Bronchial epithelial cell (primary cell): ENCODE measurements around the gene FOXO4. TPM values are rescaled to one million over a fixed set of nuclear protein-coding genes. Genes with fewer than 3 reads are reported as not detected.
A peak's percentile ranks its signal among the peaks of the same experiment; 100 is the strongest.
"Not testable (repeated sequence)": the region's sequence is repeated elsewhere in the genome, so short reads cannot be mapped to it uniquely, and the experiment has no call there.

ENCODE experiments used
- DNase-seq: peaks from one replicate; pipeline ENCODE4 v3.0.0-alpha.2; 2010; ENCODE audit warnings: low read depth
- FAIRE-seq: peaks from 2 replicates; lab custom pipeline; 2011; peaks lifted over from hg19 to GRCh38; lab: Jason Lieb, UNC
- H3K27me3 ChIP-seq: 2 replicates; pipeline ENCODE4 v1.5.1; 2011; ENCODE audit warnings: low read length; ENCODE audit not compliant: control insufficient read depth, insufficient read depth
- H3K36me3 ChIP-seq: 2 replicates; pipeline ENCODE4 v1.5.1; 2011; ENCODE audit warnings: low read length; ENCODE audit not compliant: control insufficient read depth, insufficient read depth
- H3K4me3 ChIP-seq: 2 replicates; pipeline ENCODE4 v1.5.1; 2011; ENCODE audit warnings: mild to moderate bottlenecking, low read depth, low read length, control low read depth
- total RNA-seq: library from RNA; depleted of rRNA; stranded (reverse); fragments of >200 nt; gene quantifications from 2 replicates; pipeline ENCODE4 v1.2.1, GENCODE V29; 2014
- TF ChIP-seq, protein P1 (sequence below): IDR thresholded peaks from 2 replicates; pipeline ENCODE4 v1.5.1; 2011; ENCODE audit warnings: mild to moderate bottlenecking, moderate library complexity, low read length, control low read depth, inconsistent platforms; ENCODE audit not compliant: insufficient read depth, severe bottlenecking

Gene FOXO4
- total RNA-seq = 3.2 and 6.8 TPM in 2 replicates

GRCh38 chrX:71095555-71095980 is at the start of gene FOXO4:
Gene FOXO4, plus strand, starts transcription at chrX:71095851. Its CDS starts 678 bp downstream, at chrX:71096529.
- H3K36me3 ChIP-seq = no peaks in the 10 kb centered on the region
- no peaks in the 10 kb centered on the region for H3K27me3 ChIP-seq
- H3K4me3 ChIP-seq = peak within 1 kb of the TSS; percentile 55
- DNase-seq = peak; percentile 73
- TF ChIP-seq, protein P1, sequence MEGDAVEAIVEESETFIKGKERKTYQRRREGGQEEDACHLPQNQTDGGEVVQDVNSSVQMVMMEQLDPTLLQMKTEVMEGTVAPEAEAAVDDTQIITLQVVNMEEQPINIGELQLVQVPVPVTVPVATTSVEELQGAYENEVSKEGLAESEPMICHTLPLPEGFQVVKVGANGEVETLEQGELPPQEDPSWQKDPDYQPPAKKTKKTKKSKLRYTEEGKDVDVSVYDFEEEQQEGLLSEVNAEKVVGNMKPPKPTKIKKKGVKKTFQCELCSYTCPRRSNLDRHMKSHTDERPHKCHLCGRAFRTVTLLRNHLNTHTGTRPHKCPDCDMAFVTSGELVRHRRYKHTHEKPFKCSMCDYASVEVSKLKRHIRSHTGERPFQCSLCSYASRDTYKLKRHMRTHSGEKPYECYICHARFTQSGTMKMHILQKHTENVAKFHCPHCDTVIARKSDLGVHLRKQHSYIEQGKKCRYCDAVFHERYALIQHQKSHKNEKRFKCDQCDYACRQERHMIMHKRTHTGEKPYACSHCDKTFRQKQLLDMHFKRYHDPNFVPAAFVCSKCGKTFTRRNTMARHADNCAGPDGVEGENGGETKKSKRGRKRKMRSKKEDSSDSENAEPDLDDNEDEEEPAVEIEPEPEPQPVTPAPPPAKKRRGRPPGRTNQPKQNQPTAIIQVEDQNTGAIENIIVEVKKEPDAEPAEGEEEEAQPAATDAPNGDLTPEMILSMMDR = no peak
- no peak for FAIRE-seq

- not testable (repeated sequence) for H3K36me3 ChIP-seq, FAIRE-seq, H3K4me3 ChIP-seq, H3K27me3 ChIP-seq, DNase-seq
Observed at GRCh38 chrX:71047891-71048290, 47.8 kb upstream of the FOXO4 start.

GRCh38 chrX:71052721-71053120 is 42.9 kb upstream of the FOXO4 start:
- FAIRE-seq (no peak), DNase-seq (no peak)
- H3K4me3 ChIP-seq = no peak overlapping the region
- TF ChIP-seq, protein P1 = no peak
- H3K27me3 ChIP-seq = no peaks in the 10 kb centered on the region
- peaks cover 2% of the 10 kb centered on the region for H3K36me3 ChIP-seq

DNA sequence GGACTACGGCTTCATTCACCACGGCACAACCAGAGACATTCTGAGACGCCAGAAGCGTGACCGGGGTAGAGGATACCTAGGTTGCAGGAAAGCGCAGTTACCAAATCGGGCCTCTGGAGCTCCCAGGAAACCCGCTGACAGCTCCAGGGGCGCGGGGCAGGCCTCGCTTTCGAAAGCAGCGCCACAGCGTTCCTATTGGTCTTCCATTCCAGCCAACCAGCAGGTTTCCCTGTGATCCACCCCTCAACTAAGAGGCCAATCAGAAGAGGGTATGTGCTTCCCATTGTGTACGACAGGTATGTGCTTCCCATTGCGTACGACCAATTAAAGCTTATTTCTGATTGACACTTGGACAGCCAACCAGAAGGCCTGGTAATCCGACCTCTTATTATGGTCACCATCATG is 42.4 kb upstream of the FOXO4 start:
- DNase-seq (no peak), FAIRE-seq (no peak)
- Histone ChIP-seq H3K4me3 (no peak overlapping the region), H3K27me3 (no peaks in the 10 kb centered on the region), H3K36me3 (peaks cover 2% of the 10 kb centered on the region)
- TF ChIP-seq, protein P1 = no peak

DNA sequence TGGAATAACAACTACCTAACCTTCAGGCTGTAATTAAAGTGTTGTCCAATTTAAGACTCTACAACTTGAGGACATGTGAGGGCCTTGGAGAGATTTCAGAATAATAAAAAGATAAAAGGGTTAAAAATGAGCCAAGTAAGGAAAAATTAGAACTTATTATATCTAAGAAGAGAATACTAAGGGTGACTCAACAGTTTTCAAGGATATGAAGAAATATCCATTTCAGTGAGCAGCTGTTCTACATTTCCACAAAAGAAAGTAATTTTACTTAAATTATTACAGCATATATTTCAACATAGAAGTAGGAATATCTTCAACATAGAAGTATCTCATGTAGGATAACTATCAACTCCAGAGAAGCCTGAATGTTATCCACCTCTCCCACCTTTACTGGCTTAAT is 38.8 kb upstream of the FOXO4 start:
- no peak overlapping the region for H3K4me3 ChIP-seq
- TF ChIP-seq, protein P1 = no peak
- no peak for DNase-seq
- peaks cover 4% of the 10 kb centered on the region for H3K36me3 ChIP-seq
- no peaks in the 10 kb centered on the region for H3K27me3 ChIP-seq
- FAIRE-seq = no peak

- no peak for FAIRE-seq
- Histone ChIP-seq H3K4me3 (no peak overlapping the region), H3K36me3 (peaks cover 4% of the 10 kb centered on the region), H3K27me3 (no peaks in the 10 kb centered on the region)
- TF ChIP-seq, protein P1 = no peak
- DNase-seq = no peak
Observed at GRCh38 chrX:71057848-71058530, 37.7 kb upstream of the FOXO4 start.
